Osteocyte (in vitro differentiated cells): Measurements from ENCODE around the gene C20orf173. TPM values are rescaled to one million over a fixed set of nuclear protein-coding genes. Genes with fewer than 3 reads are reported as not detected.

Experiments used
- DNase-seq: peaks from one replicate; pipeline ENCODE4 v3.0.0; 2021; ENCODE audit warnings: mixed read lengths; ENCODE audit not compliant: unreplicated experiment; ENCODE audit errors: extremely low spot score
- H3K27ac Mint-ChIP-seq: one replicate; pipeline ENCODE4 v1.8.0; 2021; ENCODE audit warnings: mild to moderate bottlenecking, mixed read lengths; ENCODE audit not compliant: unreplicated experiment
- H3K27me3 Mint-ChIP-seq: one replicate; pipeline ENCODE4 v1.8.0; 2021; ENCODE audit warnings: mixed read lengths; ENCODE audit not compliant: unreplicated experiment
- H3K36me3 Mint-ChIP-seq: one replicate; pipeline ENCODE4 v1.8.0; 2021; ENCODE audit warnings: mixed read lengths; ENCODE audit not compliant: unreplicated experiment
- H3K4me1 Mint-ChIP-seq: one replicate; pipeline ENCODE4 v1.8.0; 2021; ENCODE audit warnings: mixed read lengths; ENCODE audit not compliant: unreplicated experiment
- H3K4me3 Mint-ChIP-seq: one replicate; pipeline ENCODE4 v1.8.0; 2021; ENCODE audit warnings: mild to moderate bottlenecking, moderate library complexity, mixed read lengths; ENCODE audit not compliant: unreplicated experiment
- H3K9me3 Mint-ChIP-seq: one replicate; pipeline ENCODE4 v1.8.0; 2021; ENCODE audit warnings: mixed read lengths; ENCODE audit not compliant: unreplicated experiment
- CTCF ChIP-seq: fragments of 200-600 bp; sonication (generic); IDR thresholded peaks from 2 replicates; pipeline ENCODE4 v1.5.0; 2021; ENCODE audit warnings: antibody characterized with exemption, mild to moderate bottlenecking, moderate library complexity
- total RNA-seq: library from RNA; stranded (reverse); gene quantifications from 2 replicates; pipeline ENCODE4 v1.2.1, GENCODE V29; 2021

Gene C20orf173
- total RNA-seq, 1 donor from 2014 or later, result not detected

- H3K4me3 Mint-ChIP-seq, result no peak overlapping the region
- no peaks in the 10 kb centered on the region for H3K4me1 Mint-ChIP-seq
- H3K27ac Mint-ChIP-seq, result no peak overlapping the region
- H3K36me3 Mint-ChIP-seq, result peaks cover 42% of the 10 kb centered on the region
- no peak for TF ChIP-seq CTCF
- no peaks in the 10 kb centered on the region for H3K9me3 Mint-ChIP-seq
- H3K27me3 Mint-ChIP-seq, result no peaks in the 10 kb centered on the region
- DNase-seq, result no peak
Measured at GRCh38 chr20:35490736-35491181, 38.7 kb downstream of the C20orf173 start.

GRCh38 chr20:35489717-35490116, 39.7 kb downstream of the C20orf173 start:
- Mint-ChIP-seq H3K27ac (no peak overlapping the region), H3K4me1 (no peaks in the 10 kb centered on the region), H3K27me3 (no peaks in the 10 kb centered on the region), H3K4me3 (no peak overlapping the region), H3K9me3 (no peaks in the 10 kb centered on the region), H3K36me3 (peaks cover 37% of the 10 kb centered on the region)
- no peak for TF ChIP-seq CTCF
- no peak for DNase-seq

- peaks cover 34% of the 10 kb centered on the region for H3K36me3 Mint-ChIP-seq
- DNase-seq, result no peak
- peaks cover 10% of the 10 kb centered on the region for H3K9me3 Mint-ChIP-seq
- TF ChIP-seq CTCF, result no peak
- H3K27me3 Mint-ChIP-seq, result no peaks in the 10 kb centered on the region
- H3K4me1 Mint-ChIP-seq, result no peaks in the 10 kb centered on the region
- H3K4me3 Mint-ChIP-seq, result no peak overlapping the region
- H3K27ac Mint-ChIP-seq, result no peak overlapping the region
Measured at GRCh38 chr20:35487479-35487878, 42.0 kb downstream of the C20orf173 start.

DNA sequence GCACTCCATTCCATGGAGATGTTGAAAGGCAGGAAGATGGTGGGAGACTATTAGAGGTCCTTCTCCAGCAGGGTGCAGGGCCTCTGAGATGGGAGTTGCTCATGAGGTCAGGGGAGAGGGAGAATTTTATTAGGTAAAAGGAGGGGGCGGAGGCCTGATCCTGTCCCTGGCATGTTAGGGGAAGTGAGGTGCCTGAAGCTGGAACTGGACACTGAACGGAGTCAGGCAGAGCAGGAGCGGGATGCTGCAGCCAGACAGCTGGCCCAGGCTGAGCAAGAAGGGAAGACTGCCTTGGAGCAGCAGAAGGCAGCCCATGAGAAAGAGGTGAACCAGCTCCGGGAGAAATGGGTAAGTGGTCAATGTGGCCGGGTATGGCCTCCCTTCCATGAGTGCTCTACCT, 49.7 kb downstream of the C20orf173 start:
- Mint-ChIP-seq H3K27me3 (no peaks in the 10 kb centered on the region), H3K9me3 (peaks cover 10% of the 10 kb centered on the region), H3K36me3 (peaks cover 38% of the 10 kb centered on the region), H3K4me3 (no peak overlapping the region), H3K27ac (no peak overlapping the region), H3K4me1 (no peaks in the 10 kb centered on the region)
- TF ChIP-seq CTCF, result no peak
- no peak for DNase-seq

- DNase-seq, result no peak
- H3K4me3 Mint-ChIP-seq, result no peak overlapping the region
- no peaks in the 10 kb centered on the region for H3K4me1 Mint-ChIP-seq
- H3K36me3 Mint-ChIP-seq, result peaks cover 30% of the 10 kb centered on the region
- H3K27ac Mint-ChIP-seq, result no peak overlapping the region
- no peak for TF ChIP-seq CTCF
- H3K9me3 Mint-ChIP-seq, result peaks cover 5% of the 10 kb centered on the region
- no peaks in the 10 kb centered on the region for H3K27me3 Mint-ChIP-seq
Measured at GRCh38 chr20:35478804-35479472, 50.5 kb downstream of the C20orf173 start.

Other genes starting within 250 kb of the C20orf173 start
- gene EIF6, start 244.9 kb downstream of the C20orf173 start, total RNA-seq, result 131 and 136 TPM in 2 replicates
- not detected in 2 replicates for gene FAM83C, start 237.2 kb downstream of the C20orf173 start, total RNA-seq
- gene UQCC1, start 117.7 kb downstream of the C20orf173 start, total RNA-seq, result 41.1 and 42.2 TPM in 2 replicates
- gene GDF5, start 91.4 kb downstream of the C20orf173 start, total RNA-seq, result 4.7 and 6.3 TPM in 2 replicates
- 57.1 and 58.5 TPM in 2 replicates for gene CEP250, start 74.1 kb downstream of the C20orf173 start, total RNA-seq
- 313 and 323 TPM in 2 replicates for gene ERGIC3, start 12.4 kb upstream of the C20orf173 start, total RNA-seq
- 1.8 and 1.9 TPM in 2 replicates for gene SPAG4, start 86.2 kb upstream of the C20orf173 start, total RNA-seq
- gene CPNE1, start 135.2 kb upstream of the C20orf173 start, total RNA-seq, result 164 and 180 TPM in 2 replicates
- gene RBM12, start 135.2 kb upstream of the C20orf173 start, total RNA-seq, result 85.5 and 97.3 TPM in 2 replicates
- 26.0 and 29.4 TPM in 2 replicates for gene NFS1, start 169.7 kb upstream of the C20orf173 start, total RNA-seq
- gene ROMO1, start 169.8 kb upstream of the C20orf173 start, total RNA-seq, result 110 and 116 TPM in 2 replicates
- 324 and 329 TPM in 2 replicates for gene RBM39, start 212.6 kb upstream of the C20orf173 start, total RNA-seq
- 38.1 and 42.1 TPM in 2 replicates for gene PHF20, start 242.4 kb upstream of the C20orf173 start, total RNA-seq